ENCODE data around the gene CYRIA. TPM values are rescaled to one million over a fixed set of nuclear protein-coding genes. Genes with fewer than 3 reads are reported as not detected.

CYRIA gene
- total RNA-seq, 1 donor from 2014 or later = 76.1 TPM

GRCh38 chr2:16644221-16644925, 21.3 kb downstream of the CYRIA start:
- CTCF ChIA-PET = no interaction called here
- ATAC-seq (ENCODE audit: low read depth) (no peak), DNase-seq (no peak)
- peaks cover 89% of the 10 kb centered on the region for H3K4me1 Mint-ChIP-seq
- intact Hi-C loops (cut with micrococcal nuclease) = loop anchor here (1.0 kb wide), 1 partner anchor 8 kb away; no protein-coding TSS in a partner anchor
- H3K9me3 Mint-ChIP-seq = no peaks in the 10 kb centered on the region
- H3K36me3 Mint-ChIP-seq (ENCODE audit: low read depth) = peaks cover 84% of the 10 kb centered on the region
- H3K4me3 Mint-ChIP-seq = no peak overlapping the region
- no peak for TF ChIP-seq CTCF (IDR thresholded peaks at IDR 0.05)
- H3K27ac Mint-ChIP-seq = peak overlapping the region; percentile 41
- no peaks in the 10 kb centered on the region for H3K27me3 Mint-ChIP-seq
- POLR2A ChIA-PET = interaction anchor here (1.5 kb wide), 1 partner anchor 13 kb away, joined by 3 read pairs; no protein-coding TSS in a partner anchor

GRCh38 chr2:16643099-16643498, 22.5 kb downstream of the CYRIA start:
- ChIA-PET CTCF (no interaction called here), POLR2A (interaction anchor here (1.5 kb wide), 1 partner anchor 12 kb away, joined by 3 read pairs; no protein-coding TSS in a partner anchor)
- H3K4me3 Mint-ChIP-seq = no peak overlapping the region
- H3K9me3 Mint-ChIP-seq = no peaks in the 10 kb centered on the region
- H3K27ac Mint-ChIP-seq = no peak overlapping the region
- H3K36me3 Mint-ChIP-seq (ENCODE audit: low read depth) = peaks cover 91% of the 10 kb centered on the region
- intact Hi-C loops (cut with micrococcal nuclease) = no loop called here
- DNase-seq = no peak
- peaks cover 90% of the 10 kb centered on the region for H3K4me1 Mint-ChIP-seq
- TF ChIP-seq CTCF (IDR thresholded peaks at IDR 0.05) = no peak
- ATAC-seq (ENCODE audit: low read depth) = no peak
- H3K27me3 Mint-ChIP-seq = no peaks in the 10 kb centered on the region

GRCh38 chr2:16642088-16642487, 23.5 kb downstream of the CYRIA start:
- ATAC-seq (ENCODE audit: low read depth) = no peak
- Mint-ChIP-seq H3K36me3 (ENCODE audit: low read depth) (peaks cover 91% of the 10 kb centered on the region), H3K4me1 (peaks cover 88% of the 10 kb centered on the region), H3K4me3 (no peak overlapping the region), H3K27ac (no peak overlapping the region), H3K27me3 (no peaks in the 10 kb centered on the region), H3K9me3 (no peaks in the 10 kb centered on the region)
- DNase-seq = no peak
- intact Hi-C loops (cut with micrococcal nuclease) = no loop called here
- no peak for TF ChIP-seq CTCF (IDR thresholded peaks at IDR 0.05)
- ChIA-PET POLR2A (no interaction called here), CTCF (no interaction called here)

GRCh38 chr2:16641509-16641908, 24.1 kb downstream of the CYRIA start:
- Mint-ChIP-seq H3K27me3 (no peaks in the 10 kb centered on the region), H3K4me3 (no peak overlapping the region), H3K4me1 (peaks cover 88% of the 10 kb centered on the region), H3K36me3 (ENCODE audit: low read depth) (peaks cover 93% of the 10 kb centered on the region), H3K9me3 (no peaks in the 10 kb centered on the region), H3K27ac (no peak overlapping the region)
- ATAC-seq (ENCODE audit: low read depth) (no peak), DNase-seq (no peak)
- ChIA-PET CTCF (no interaction called here), POLR2A (no interaction called here)
- intact Hi-C loops (cut with micrococcal nuclease) = no loop called here
- TF ChIP-seq CTCF (IDR thresholded peaks at IDR 0.05) = no peak

- CTCF ChIA-PET = no interaction called here
- Mint-ChIP-seq H3K4me1 (peaks cover 89% of the 10 kb centered on the region), H3K27me3 (no peaks in the 10 kb centered on the region)
Observed at GRCh38 chr2:16640867-16641266, 24.8 kb downstream of the CYRIA start.

More at GRCh38 chr2:16640867-16641266, 24.8 kb downstream of the CYRIA start:
- intact Hi-C loops (cut with micrococcal nuclease) = no loop called here
- DNase-seq (no peak), ATAC-seq (ENCODE audit: low read depth) (no peak)
- Mint-ChIP-seq H3K9me3 (no peaks in the 10 kb centered on the region), H3K27ac (no peak overlapping the region), H3K36me3 (ENCODE audit: low read depth) (peaks cover 93% of the 10 kb centered on the region), H3K4me3 (no peak overlapping the region)
- TF ChIP-seq CTCF (IDR thresholded peaks at IDR 0.05) = no peak
- POLR2A ChIA-PET = no interaction called here
